KMS-11 (cell line): ENCODE measurements around the gene TRPM2.

Experiments
- H2AFZ ChIP-seq: fragments of 200-600 bp; sonication (generic); 2 replicates; pipeline ENCODE4 v1.6.1; 2016; ENCODE audit warnings: antibody characterized with exemption, mixed run types, low read depth
- H3K27ac ChIP-seq: fragments of 200-600 bp; sonication (generic); 2 replicates; pipeline ENCODE4 v1.6.1; 2016; ENCODE audit warnings: mild to moderate bottlenecking, mixed run types
- H3K27me3 ChIP-seq: fragments of 200-600 bp; sonication (generic); 2 replicates; pipeline ENCODE4 v1.6.1; 2017; ENCODE audit warnings: mild to moderate bottlenecking, low read depth, mixed run types, moderate library complexity; ENCODE audit not compliant: insufficient read depth
- H3K36me3 ChIP-seq: fragments of 200-600 bp; sonication (generic); 2 replicates; pipeline ENCODE4 v1.6.1; 2017; ENCODE audit warnings: mild to moderate bottlenecking, mixed run types; ENCODE audit not compliant: insufficient read depth
- H3K4me1 ChIP-seq: fragments of 200-600 bp; sonication (generic); 2 replicates; pipeline ENCODE4 v1.6.1; 2016; ENCODE audit warnings: mild to moderate bottlenecking, low read depth, mixed run types; ENCODE audit not compliant: poor library complexity, severe bottlenecking
- H3K4me2 ChIP-seq: fragments of 200-600 bp; sonication (generic); 2 replicates; pipeline ENCODE4 v1.7.0; 2016; ENCODE audit warnings: mild to moderate bottlenecking, mixed run types
- H3K4me3 ChIP-seq: fragments of 200-600 bp; sonication (generic); IDR thresholded peaks from 2 replicates; pipeline ENCODE4 v1.6.1; 2017; ENCODE audit warnings: low read depth, low read length, mixed read lengths; ENCODE audit not compliant: insufficient read depth
- H3K79me2 ChIP-seq: fragments of 200-600 bp; sonication (generic); 2 replicates; pipeline ENCODE4 v1.6.1; 2016; ENCODE audit warnings: low read depth, mixed run types; ENCODE audit not compliant: insufficient read depth
- H3K9ac ChIP-seq: fragments of 200-600 bp; sonication (generic); 2 replicates; pipeline ENCODE4 v1.6.1; 2016; ENCODE audit warnings: mild to moderate bottlenecking, mixed run types
- H4K20me1 ChIP-seq: fragments of 200-600 bp; sonication (generic); 2 replicates; pipeline ENCODE4 v1.6.1; 2016; ENCODE audit warnings: mild to moderate bottlenecking, mixed run types; ENCODE audit not compliant: insufficient read depth
- CTCF ChIP-seq: fragments of 200-600 bp; sonication (generic); conservative IDR thresholded peaks from 2 replicates; pipeline ENCODE4 v1.6.1; 2017; ENCODE audit warnings: low read depth, mild to moderate bottlenecking, antibody characterized with exemption, low read length, moderate library complexity, mixed read lengths

TRPM2 gene

GRCh38 chr21:44471996-44472395 is 118.6 kb downstream of the TRPM2 start:
- no peaks in the 10 kb centered on the region for H3K36me3 ChIP-seq
- no peaks in the 10 kb centered on the region for H3K4me1 ChIP-seq
- peaks cover 57% of the 10 kb centered on the region for H3K27me3 ChIP-seq
- no peak overlapping the region for H3K27ac ChIP-seq
- no peak overlapping the region for H3K4me3 ChIP-seq
- no peaks in the 10 kb centered on the region for H4K20me1 ChIP-seq
- H3K9ac ChIP-seq: no peak overlapping the region
- H2AFZ ChIP-seq: no peak overlapping the region
- H3K4me2 ChIP-seq: no peak overlapping the region
- no peak for TF ChIP-seq CTCF
- no peaks in the 10 kb centered on the region for H3K79me2 ChIP-seq

- H3K36me3 ChIP-seq: no peaks in the 10 kb centered on the region
Observed at GRCh38 chr21:44473915-44474555, 120.6 kb downstream of the TRPM2 start.

GRCh38 chr21:44475266-44475845 is 121.9 kb downstream of the TRPM2 start:
- Histone ChIP-seq H3K27ac (no peak overlapping the region), H3K4me2 (no peak overlapping the region), H3K4me3 (no peak overlapping the region), H4K20me1 (no peaks in the 10 kb centered on the region), H3K4me1 (no peaks in the 10 kb centered on the region), H3K79me2 (no peaks in the 10 kb centered on the region), H3K27me3 (peaks cover 57% of the 10 kb centered on the region; the same call in 1 of the 2 replicates), H3K36me3 (no peaks in the 10 kb centered on the region), H2AFZ (no peak overlapping the region), H3K9ac (no peak overlapping the region)
- TF ChIP-seq CTCF: no peak

More at GRCh38 chr21:44473915-44474555, 120.6 kb downstream of the TRPM2 start:
- Histone ChIP-seq H3K4me1 (no peaks in the 10 kb centered on the region), H3K27ac (no peak overlapping the region), H3K27me3 (peaks cover 65% of the 10 kb centered on the region), H3K4me2 (no peak overlapping the region), H3K79me2 (no peaks in the 10 kb centered on the region), H3K9ac (no peak overlapping the region), H2AFZ (no peak overlapping the region), H4K20me1 (no peaks in the 10 kb centered on the region), H3K4me3 (no peak overlapping the region)
- TF ChIP-seq CTCF: no peak

GRCh38 chr21:44477131-44477530 is 123.7 kb downstream of the TRPM2 start:
- H3K36me3 ChIP-seq: no peaks in the 10 kb centered on the region
- peaks cover 45% of the 10 kb centered on the region; the same call in 1 of the 2 replicates for H3K27me3 ChIP-seq
- no peak overlapping the region for H3K27ac ChIP-seq
- H3K4me3 ChIP-seq: no peak overlapping the region
- H3K4me2 ChIP-seq: no peak overlapping the region
- H2AFZ ChIP-seq: no peak overlapping the region
- TF ChIP-seq CTCF: no peak
- no peak overlapping the region for H3K9ac ChIP-seq
- H4K20me1 ChIP-seq: no peaks in the 10 kb centered on the region
- no peaks in the 10 kb centered on the region for H3K4me1 ChIP-seq
- no peaks in the 10 kb centered on the region for H3K79me2 ChIP-seq
